T47D (cell line): ENCODE measurements around the gene CDC45.

Experiments used
- DNase-seq, 2 experiments: peaks; one replicate each; pipeline versions ENCODE4 v3.0.0 to v3.0.0-alpha.2; 2011 to 2012; ENCODE audit warnings: low read depth in 1 of 2, low spot score in 1 of 2
- JUND ChIP-seq: IDR thresholded peaks from 2 replicates; pipeline ENCODE4 v1.6.1; 2012; ENCODE audit warnings: low read depth
- in situ Hi-C: cut with HindIII; loops from 2 replicates; pipeline ENCODE4 v1.10.0; 2016; ENCODE audit warnings: low sequenced_read_pairs, low pct_unique_long_range_greater_than_20kb

The CDC45 gene

DNA sequence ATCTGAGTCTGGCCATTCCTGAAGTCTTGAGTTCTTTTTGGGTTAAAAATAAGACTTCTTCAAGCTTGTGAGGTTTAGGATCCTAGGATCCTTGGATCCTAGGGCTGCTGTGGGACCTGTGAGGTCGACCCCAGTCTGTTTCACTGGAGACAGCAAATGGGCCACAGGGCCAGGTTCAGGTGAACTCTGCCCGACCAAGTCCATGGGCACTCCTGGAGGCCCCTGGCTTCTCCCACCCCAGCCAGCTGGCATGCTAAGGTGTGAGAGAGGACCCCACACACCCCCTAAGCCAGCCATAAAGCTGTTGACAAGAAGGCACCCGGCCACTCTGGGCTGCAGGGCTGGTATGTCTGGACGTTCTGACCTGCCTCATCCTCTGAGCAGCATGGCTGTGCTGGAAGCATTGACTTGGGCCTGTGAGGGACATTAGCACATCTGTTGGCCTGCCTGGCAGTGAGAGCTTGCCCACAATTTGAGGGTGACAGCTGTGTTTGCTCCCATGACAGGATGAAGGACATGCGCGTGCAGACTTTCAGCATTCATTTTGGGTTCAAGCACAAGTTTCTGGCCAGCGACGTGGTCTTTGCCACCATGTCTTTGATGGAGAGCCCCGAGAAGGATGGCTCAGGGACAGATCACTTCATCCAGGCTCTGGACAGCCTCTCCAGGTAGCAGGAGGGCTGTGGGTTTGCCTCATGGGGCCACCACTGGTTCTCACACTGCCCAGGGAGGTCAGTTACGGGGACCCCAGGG lies 28.5 kb downstream of the CDC45 start:
- in situ Hi-C loops, result no loop called here
- no peak for TF ChIP-seq JUND
- no peak for DNase-seq

DNA sequence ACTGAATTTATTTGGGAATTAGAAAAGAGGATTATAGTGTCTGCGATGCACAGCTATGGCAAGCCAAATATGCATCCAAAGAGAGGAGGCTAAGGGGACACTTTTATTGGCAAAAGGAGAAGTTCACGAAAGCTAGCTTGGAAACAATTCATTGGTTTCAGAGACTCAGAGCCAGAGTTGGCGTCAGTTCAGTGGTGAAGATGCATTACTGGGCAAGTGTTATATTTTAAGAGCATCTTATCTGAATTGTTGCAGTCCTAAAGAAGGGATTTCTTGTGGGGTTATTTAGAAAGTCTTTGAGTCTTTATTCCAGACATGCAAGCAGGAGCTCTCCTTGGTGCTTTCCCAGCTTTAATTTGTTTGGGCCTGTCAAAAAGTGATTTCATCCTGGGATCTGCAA lies 29.5 kb downstream of the CDC45 start:
- in situ Hi-C loops, result no loop called here
- TF ChIP-seq JUND, result no peak
- DNase-seq, result no peak

DNA sequence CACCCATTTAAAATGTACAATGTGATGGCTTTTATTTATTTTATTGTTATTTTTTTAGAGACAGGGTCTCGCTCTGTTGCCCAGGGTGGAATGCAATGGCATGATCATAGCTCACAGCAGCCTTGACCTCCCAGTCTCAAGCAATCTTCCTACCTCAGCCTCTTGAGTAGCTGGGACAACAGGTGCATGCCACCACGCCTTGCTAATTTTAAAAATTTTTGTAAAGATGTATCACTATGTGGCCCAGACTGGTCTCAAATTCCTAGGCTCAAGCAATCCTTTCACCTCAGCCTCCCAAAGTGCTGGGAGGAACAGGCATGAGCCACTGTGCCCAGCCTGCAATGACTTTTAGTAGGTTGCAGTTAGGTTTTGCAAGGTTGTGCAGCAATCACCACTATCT lies 30.2 kb downstream of the CDC45 start:
- TF ChIP-seq JUND, result no peak
- in situ Hi-C loops, result no loop called here

DNA sequence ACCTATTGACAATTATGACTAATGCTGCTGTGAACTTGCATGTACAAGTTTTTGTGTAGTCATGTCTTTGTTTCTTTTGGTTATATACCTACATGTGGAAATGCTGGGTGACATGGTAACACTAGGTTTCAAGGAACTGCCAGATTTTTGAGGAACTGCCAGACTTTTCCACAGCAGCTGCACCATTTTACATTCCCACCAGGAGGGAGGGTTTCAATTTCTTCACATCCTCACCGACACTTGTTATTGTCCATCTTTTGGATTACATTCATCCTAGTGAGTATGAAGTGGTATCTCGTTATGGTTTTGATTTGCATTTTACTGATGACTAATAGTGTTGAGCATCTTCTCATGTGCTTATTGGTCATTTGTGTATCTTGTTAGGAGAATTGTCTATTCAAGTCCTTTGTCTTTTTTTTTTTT lies 31.2 kb downstream of the CDC45 start:
- no peak for DNase-seq
- TF ChIP-seq JUND, result no peak
- in situ Hi-C loops, result no loop called here

More for the DNA sequence above, 30.2 kb downstream of the CDC45 start:
- no peak for DNase-seq

DNA sequence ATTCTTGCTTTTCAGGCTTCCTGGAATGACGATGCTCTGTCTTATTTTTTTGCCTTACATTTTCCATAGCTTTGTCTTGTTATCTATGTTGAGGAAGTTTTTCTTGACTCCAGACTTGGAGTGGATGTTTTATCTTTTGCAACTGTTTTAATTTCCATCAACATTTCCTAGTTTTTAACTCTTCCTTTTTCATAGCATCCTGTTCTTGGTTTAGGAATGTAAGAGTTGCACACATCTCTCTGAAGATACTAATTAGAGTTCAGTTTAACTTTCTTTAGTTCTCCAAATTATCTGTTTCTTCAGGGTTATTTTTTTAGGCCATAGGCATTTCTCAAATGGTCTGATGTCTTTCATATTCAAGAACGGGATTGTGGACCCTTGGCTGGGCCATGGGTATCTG lies 34.1 kb downstream of the CDC45 start:
- DNase-seq, result no peak
- no peak for TF ChIP-seq JUND
- in situ Hi-C loops, result no loop called here

DNA sequence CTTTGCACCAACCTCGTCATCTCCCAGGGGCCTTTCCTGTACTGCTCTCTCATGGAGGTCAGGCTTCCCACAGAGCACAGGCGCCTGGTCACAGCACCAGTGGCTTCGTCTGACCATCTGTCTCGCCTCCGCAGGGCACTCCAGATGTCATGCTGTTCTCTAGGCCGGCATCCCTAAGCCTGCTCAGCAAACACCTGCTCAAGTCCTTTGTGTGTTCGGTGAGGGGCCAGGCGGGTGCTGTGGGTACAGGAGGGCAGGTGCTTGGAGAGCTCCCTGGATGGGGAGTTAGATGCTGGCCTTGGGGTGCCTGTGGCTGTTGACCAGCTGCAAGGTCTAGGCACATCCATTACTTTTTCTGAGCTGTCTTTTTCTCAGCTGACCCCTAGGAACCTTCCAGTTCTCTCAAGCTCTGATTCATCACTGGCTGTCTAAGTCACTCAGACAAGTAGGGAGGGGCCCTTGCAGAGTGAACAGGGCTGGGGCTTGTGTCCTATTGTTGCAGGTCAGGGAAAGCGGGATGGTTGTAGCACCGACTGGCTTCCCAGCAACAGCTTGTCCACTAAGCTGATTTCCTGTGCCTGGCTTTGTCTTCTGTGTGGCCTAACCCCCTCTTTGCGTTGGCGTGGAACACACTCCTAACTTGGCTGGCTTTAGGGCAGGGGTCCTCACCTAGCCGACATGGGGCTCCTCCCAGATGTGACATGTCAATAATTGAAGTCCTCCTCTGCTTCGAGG lies 35.3 kb downstream of the CDC45 start:
- DNase-seq, result no peak
- no peak for TF ChIP-seq JUND
- in situ Hi-C loops, result no loop called here

DNA sequence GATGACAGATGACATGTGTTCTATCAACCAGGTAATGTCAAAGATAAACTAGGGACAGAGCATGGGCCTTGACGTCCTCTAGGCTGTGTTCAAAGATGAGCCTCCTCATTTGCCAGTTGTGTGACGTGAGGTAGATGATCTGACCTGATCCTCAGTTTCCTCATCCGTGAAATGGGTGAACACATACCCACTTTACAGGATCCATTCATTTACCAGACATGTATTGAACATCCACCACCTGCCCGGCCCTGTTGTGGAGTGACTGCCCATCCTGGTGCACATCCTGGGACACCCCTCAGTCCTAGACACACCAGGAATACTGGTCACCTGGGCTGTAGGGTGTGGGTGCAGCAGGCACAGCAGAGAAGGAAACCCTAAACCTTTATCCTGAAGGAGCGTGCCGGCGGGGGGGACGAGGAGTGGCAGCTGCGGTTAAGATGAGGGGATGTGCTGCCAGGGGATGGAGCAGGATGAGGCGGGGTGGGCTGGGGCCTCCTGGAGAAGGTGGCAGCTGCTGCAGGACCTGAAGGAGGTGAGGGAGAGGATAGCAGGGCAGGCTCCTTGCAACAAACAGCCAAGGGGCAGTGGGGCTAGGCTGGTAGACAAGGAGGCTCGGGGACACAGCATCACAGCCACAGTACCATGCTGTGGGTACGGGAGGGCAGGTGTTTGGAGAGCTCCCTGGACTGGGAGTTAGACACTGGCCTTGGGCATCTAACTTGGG lies 36.1 kb downstream of the CDC45 start:
- DNase-seq, result no peak
- in situ Hi-C loops, result no loop called here
- TF ChIP-seq JUND, result no peak

DNA sequence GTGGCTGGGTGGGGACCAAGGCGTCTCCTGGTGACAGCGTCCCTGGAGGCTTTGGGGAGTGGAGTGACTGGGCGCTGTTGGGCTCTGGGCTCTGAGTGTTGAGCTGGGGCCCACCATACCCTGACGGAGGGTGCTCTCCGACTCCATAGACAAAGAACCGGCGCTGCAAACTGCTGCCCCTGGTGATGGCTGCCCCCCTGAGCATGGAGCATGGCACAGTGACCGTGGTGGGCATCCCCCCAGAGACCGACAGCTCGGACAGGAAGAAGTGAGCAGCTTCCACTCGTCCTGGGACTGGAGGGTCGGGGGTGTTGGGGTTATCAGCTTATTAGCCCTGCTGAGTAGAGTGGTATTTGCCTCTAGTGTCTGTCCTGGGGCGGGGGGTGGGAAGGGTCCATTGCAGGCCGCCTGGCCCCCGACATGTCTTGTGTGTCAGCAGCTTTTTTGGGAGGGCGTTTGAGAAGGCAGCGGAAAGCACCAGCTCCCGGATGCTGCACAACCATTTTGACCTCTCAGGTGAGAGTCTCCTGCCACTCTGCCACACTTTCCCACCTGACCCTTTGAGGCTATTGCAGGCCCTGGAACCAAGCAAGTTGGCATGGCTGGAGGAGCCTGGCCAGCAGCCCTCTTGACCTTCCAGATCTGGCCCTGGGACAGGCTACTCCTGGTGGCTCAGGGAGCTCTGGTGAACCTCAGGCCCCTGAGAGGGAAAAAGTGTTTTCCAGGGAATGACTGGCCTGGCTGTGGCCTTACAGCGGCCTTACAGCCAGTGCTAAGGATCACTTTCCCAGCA lies 36.9 kb downstream of the CDC45 start:
- in situ Hi-C loops, result no loop called here
- no peak for TF ChIP-seq JUND
- DNase-seq, result no peak

DNA sequence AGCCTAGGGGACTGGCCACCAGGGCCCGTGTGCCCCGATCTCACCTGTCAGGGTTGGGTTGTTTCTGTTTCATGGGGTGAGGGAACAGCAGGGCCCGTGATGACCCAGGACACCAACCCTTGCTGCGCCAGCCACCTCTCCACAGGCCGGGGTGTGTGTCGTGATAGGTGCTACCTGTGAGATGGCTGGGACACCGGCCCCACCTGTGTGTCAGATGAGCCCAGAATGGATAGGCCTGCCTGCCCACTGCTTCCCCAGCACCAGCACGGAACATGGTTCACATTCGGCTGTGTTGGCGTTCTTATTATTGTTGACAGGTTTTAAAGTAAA lies 37.4 kb downstream of the CDC45 start:
- TF ChIP-seq JUND, result no peak
- no peak for DNase-seq
- in situ Hi-C loops, result no loop called here

DNA sequence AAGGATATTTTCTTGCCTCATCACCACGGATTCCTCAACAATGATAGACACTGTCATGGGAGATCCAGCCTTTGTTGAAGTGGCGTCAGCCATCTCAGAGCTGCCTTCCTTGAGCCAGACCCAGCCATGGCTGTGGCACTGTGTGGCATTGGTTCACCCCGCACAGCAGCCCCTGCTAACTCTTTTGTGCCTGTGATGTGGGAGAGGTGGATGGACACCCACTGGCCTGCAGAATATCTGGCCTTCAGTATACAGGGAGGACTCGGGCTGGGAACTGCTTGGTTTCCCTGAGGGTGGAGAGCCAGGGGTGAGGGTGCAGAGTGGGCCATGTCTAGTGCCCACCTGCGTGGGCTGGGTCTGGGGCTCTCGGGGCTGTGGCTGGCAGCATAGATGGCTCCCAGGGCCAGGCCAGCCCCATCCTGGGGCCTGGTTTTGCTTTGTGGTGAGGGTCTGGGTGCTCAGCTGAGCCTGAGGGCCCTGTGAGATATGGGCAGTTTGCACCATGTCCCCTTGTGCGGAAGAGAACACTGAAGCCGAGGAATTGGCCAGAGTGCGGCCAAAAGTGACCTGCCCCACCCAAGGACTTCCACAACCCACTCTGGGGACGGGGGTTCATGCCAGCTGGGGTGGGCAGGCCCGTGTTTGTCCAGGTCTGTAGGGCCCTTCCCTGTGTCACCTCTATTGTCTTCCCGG lies 38.3 kb downstream of the CDC45 start:
- in situ Hi-C loops, result no loop called here
- TF ChIP-seq JUND, result no peak
- DNase-seq, result no peak

DNA sequence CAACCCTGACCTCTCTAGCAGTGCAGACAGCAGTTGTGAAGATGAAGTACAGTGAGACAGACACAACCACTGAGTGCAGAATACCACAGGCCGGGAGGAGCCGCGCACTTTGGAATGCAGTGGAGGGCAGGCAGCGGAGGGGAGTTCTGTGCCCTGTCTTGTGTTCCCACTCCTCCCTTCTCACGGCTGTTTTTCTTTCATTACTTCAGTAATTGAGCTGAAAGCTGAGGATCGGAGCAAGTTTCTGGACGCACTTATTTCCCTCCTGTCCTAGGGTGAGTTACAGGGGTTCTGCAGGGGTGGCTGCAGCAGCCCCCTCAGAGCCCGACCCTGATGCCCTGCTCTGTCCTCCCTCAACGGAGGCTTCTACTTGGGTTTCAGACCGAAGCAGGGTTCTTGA lies 38.9 kb downstream of the CDC45 start:
- TF ChIP-seq JUND, result no peak
- no peak for DNase-seq
- in situ Hi-C loops, result no loop called here
